GM18861 (cell line): ENCODE results near the gene DENND2A.
"Not testable (repeated sequence)": the region's sequence is repeated elsewhere in the genome, so short reads cannot be mapped to it uniquely, and the experiment has no call there.

ENCODE experiments used
- ATAC-seq: cut with Tn5 transposase; IDR thresholded peaks from one replicate; pipeline ENCODE4 v1.9.1; 2021; ENCODE audit not compliant: unreplicated experiment

DENND2A gene, protein sequence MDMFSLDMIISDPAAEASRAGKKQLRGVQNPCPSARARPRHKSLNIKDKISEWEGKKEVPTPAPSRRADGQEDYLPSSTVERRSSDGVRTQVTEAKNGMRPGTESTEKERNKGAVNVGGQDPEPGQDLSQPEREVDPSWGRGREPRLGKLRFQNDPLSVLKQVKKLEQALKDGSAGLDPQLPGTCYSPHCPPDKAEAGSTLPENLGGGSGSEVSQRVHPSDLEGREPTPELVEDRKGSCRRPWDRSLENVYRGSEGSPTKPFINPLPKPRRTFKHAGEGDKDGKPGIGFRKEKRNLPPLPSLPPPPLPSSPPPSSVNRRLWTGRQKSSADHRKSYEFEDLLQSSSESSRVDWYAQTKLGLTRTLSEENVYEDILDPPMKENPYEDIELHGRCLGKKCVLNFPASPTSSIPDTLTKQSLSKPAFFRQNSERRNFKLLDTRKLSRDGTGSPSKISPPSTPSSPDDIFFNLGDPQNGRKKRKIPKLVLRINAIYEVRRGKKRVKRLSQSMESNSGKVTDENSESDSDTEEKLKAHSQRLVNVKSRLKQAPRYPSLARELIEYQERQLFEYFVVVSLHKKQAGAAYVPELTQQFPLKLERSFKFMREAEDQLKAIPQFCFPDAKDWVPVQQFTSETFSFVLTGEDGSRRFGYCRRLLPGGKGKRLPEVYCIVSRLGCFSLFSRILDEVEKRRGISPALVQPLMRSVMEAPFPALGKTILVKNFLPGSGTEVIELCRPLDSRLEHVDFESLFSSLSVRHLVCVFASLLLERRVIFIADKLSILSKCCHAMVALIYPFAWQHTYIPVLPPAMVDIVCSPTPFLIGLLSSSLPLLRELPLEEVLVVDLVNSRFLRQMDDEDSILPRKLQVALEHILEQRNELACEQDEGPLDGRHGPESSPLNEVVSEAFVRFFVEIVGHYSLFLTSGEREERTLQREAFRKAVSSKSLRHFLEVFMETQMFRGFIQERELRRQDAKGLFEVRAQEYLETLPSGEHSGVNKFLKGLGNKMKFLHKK

GRCh38 chr7:140640727-140641523, at the start of gene DENND2A:
TSS of gene DENND2A (minus strand) at chr7:140640813. CDS start at chr7:140602397, 38,416 bp downstream.
- no peak for ATAC-seq

GRCh38 chr7:140689199-140690152, 48.9 kb upstream of the DENND2A start:
- ATAC-seq, result no peak

GRCh38 chr7:140688341-140688740, 47.7 kb upstream of the DENND2A start:
- no peak for ATAC-seq

DNA sequence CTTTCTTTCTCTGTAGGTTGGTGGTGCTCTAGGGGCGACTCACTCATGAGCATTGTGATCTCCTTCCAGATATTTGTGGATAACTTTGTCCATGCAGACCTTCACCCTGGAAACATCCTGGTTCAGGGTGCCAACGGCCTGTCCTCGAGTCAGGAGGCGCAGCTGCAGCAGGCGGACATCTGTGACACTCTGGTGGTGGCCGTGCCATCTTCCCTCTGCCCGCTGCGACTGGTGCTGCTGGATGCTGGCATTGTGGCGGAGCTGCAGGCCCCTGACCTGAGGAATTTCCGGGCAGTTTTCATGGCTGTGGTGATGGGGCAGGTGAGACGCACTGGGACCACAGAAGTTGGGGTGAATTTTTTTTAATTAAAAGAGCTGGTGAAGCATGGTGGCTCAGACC, 46.3 kb upstream of the DENND2A start:
- no peak for ATAC-seq

GRCh38 chr7:140685407-140686087, 44.9 kb upstream of the DENND2A start:
- ATAC-seq, result no peak

DNA sequence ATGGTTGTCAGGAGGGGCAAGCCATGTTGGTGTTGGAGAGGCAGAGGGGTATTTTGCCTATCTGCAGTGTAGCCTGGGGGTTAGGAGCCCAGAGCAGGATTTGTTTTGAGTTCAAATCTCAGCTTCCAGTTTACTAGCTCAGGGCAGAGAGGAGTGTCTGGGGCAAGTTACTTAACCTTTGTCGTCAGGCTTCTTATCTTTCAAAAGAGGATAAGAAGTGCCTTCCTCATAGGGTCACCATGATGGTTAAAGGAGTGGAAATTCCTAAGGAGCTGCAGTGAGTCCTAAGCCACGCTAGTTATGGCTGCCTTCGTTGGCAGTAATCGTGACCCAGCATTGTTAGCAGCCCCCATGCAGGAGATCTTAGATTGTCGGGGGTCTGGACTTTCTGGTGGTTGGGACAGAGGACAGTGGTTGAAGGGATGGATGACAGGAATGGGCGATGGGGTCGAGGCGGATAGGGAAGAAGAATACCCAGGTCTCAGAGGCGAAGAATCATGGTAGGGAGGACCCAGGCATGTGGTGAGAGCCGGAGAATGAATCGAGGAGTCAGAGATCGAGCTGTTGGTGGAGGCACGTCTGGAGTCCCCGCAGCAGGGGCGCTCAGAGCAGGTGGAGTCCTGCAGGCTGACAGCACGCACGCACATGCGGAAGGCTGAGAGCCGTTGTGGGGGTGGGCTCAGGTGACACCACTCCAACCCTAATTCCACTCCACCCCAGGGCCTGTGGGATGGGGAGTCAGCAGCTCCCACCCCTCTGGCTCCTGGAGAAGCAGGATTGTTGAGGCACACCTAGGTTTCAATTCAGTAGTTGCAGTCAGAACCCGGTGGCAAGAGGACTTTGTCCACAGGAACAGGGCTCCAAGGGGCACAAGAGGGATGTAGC, 43.7 kb upstream of the DENND2A start:
- no peak for ATAC-seq

DNA sequence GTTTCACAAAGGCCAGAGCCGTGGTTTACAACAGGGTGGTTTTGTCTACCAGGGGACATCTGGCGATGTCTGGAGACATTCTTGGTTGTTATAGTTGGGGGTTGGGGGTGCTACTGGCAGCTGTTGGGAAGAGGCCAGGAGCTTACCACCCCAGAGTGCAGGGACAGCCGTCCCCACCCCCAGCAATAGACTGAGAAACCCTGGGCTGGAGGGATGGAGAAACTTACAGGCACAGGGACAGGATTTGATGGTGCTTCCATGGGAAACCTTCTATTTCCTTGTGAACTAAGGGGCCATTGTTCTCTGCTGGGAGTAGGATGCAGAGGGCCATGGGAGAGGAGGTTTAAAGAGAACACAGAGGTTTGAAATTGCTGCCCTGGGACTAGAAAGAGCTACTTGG, 43.0 kb upstream of the DENND2A start:
- ATAC-seq, result no peak

- no peak for ATAC-seq
Measured at GRCh38 chr7:140681766-140682165, 41.2 kb upstream of the DENND2A start.

DNA sequence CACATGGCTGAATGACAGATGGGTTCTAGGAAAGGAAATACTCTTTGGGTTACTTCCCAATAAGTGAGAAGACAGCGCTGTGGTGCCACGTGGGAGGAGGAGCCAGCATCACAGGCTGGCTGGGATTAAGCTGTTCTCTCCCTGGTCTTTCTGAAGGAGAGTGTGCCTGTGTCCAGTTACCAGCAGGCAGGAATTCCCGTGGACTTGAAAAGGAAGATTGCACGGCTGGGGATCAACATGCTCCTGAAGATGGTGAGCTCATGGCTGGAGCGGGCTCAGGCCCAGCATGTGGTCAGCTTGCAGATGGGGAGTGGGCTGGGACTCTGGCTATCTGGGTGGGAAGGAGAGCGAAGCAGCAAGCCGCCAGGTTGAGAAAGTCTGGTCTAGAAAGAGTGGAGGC, 40.3 kb upstream of the DENND2A start:
- ATAC-seq, result no peak

GRCh38 chr7:140679186-140679585, 38.6 kb upstream of the DENND2A start:
- ATAC-seq, result no peak

DNA sequence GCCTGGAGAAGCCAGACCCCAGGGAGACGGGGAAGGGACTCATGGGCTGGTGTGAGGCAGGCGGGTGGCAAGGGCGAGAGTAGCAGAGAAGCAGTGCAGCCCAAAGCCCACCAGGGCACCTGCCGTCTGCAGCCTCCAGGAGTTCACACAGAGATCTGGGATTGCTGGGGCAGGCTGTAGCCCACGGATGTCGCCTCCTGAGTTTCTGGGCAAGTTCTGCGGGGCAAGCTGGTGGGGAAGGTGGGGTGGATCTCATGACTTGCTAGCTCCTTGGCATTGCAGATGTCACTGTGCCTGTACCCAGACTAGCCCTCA, 38.2 kb upstream of the DENND2A start:
- no peak for ATAC-seq

GRCh38 chr7:140678081-140678815, 37.6 kb upstream of the DENND2A start:
- ATAC-seq, result no peak

GRCh38 chr7:140677496-140677895, 36.9 kb upstream of the DENND2A start:
- no peak for ATAC-seq

DNA sequence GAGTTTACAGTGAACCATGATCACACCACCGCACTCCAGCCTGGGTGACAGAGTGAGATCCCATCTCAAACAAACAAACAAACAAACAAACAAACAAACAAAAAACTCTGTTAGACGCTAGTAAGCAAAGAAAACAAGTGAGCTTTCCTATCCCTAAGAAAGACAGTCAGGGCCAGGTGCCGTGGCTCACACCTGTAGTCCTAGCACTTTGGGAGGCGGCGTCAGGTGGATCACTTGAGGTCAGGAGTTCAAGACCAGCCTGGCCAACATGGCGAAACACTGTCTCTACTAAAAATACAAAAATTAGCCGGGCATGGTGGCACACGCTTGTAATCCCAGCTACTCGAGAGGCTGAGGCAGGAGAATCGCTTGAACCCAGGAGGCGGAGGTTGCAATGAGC, 36.3 kb upstream of the DENND2A start:
- ATAC-seq, result not testable (repeated sequence)

- ATAC-seq, result peak; percentile 58
Measured at GRCh38 chr7:140676306-140676705, 35.7 kb upstream of the DENND2A start.

DNA sequence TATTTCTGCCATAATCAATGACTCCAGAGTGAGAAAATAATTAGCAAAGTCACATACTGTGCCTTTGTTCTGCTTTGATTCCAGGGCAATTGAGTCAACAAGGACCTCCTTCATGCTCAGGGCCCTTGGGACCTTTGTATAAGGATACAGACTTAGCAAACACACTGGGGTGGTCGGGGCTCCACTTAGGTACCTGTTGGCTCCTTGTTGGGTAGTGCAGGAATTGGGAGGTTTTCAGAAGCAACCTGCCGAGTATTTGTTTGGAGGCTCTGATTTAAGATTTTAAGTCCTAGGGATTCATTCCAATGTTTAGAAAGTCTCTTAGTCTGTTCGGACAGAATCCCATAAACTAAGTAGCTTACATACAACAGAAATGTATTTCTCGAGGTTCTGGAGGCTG, 35.1 kb upstream of the DENND2A start:
- ATAC-seq, result no peak

- ATAC-seq, result no peak
Measured at GRCh38 chr7:140674899-140675701, 34.5 kb upstream of the DENND2A start.
